ENCODE results near the gene SPATA3. TPM values are rescaled to one million over a fixed set of nuclear protein-coding genes. Genes with fewer than 3 reads are reported as not detected.

The SPATA3 gene
- total and polyA plus RNA-seq, 2 experiments from 2014 or later, result not detected

DNA sequence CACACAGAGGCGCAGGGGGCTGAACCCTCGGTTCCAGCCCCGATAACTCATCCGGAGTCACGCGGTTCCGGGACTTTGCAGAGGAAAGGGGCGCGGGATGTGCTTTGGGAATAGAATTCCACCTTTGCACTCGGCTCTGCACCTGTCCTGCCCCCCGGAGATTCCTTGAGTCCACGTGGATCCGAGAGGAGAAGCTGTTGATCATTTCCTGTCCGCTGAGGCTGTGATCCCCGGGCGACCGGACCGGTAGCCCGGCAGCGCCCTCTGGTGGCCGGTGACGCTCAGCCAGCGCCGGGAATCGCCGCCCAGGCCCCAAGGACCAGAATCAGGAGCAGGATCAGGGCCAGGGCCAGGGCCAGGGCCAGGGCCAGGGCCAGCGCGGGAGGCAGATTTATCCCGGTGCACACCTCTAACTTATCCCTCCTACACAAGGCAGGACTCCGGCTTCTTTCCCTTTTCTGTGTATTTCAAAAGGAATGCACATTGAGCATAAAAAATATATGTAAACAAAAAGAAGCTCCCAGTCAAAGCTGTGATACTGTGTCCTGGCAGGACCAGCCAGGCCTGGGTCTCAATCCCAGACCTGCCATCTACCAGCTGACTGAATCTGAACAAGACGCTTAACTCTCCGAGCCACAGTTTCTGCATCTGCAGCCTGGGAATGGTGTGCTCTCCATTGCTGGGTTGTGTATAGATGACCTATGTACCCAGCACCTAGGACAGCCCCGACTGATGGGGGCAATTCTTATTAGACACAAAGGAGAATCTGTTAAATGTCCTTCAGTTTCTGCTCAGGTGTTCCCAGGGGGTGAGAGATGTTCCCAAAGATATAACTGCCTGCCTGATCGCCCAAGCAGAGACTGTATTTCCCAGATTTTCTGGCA, 8.5 kb upstream of the SPATA3 start (continued):
- TF ChIP-seq, protein P1, sequence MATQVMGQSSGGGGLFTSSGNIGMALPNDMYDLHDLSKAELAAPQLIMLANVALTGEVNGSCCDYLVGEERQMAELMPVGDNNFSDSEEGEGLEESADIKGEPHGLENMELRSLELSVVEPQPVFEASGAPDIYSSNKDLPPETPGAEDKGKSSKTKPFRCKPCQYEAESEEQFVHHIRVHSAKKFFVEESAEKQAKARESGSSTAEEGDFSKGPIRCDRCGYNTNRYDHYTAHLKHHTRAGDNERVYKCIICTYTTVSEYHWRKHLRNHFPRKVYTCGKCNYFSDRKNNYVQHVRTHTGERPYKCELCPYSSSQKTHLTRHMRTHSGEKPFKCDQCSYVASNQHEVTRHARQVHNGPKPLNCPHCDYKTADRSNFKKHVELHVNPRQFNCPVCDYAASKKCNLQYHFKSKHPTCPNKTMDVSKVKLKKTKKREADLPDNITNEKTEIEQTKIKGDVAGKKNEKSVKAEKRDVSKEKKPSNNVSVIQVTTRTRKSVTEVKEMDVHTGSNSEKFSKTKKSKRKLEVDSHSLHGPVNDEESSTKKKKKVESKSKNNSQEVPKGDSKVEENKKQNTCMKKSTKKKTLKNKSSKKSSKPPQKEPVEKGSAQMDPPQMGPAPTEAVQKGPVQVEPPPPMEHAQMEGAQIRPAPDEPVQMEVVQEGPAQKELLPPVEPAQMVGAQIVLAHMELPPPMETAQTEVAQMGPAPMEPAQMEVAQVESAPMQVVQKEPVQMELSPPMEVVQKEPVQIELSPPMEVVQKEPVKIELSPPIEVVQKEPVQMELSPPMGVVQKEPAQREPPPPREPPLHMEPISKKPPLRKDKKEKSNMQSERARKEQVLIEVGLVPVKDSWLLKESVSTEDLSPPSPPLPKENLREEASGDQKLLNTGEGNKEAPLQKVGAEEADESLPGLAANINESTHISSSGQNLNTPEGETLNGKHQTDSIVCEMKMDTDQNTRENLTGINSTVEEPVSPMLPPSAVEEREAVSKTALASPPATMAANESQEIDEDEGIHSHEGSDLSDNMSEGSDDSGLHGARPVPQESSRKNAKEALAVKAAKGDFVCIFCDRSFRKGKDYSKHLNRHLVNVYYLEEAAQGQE (IDR thresholded peaks at IDR 0.05; ENCODE audit: unreplicated experiment), result no peak
- no peak for TF ChIP-seq EZH2phosphoT487 (IDR thresholded peaks at IDR 0.05; ENCODE audit: unreplicated experiment)
- TF ChIP-seq, protein P2, sequence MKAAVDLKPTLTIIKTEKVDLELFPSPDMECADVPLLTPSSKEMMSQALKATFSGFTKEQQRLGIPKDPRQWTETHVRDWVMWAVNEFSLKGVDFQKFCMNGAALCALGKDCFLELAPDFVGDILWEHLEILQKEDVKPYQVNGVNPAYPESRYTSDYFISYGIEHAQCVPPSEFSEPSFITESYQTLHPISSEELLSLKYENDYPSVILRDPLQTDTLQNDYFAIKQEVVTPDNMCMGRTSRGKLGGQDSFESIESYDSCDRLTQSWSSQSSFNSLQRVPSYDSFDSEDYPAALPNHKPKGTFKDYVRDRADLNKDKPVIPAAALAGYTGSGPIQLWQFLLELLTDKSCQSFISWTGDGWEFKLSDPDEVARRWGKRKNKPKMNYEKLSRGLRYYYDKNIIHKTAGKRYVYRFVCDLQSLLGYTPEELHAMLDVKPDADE (IDR thresholded peaks at IDR 0.05), result peak; percentile 22; the same call in 1 of the 2 replicates
- TF ChIP-seq POLR2AphosphoS5 (IDR thresholded peaks at IDR 0.05; ENCODE audit: low read depth), result no peak

DNA sequence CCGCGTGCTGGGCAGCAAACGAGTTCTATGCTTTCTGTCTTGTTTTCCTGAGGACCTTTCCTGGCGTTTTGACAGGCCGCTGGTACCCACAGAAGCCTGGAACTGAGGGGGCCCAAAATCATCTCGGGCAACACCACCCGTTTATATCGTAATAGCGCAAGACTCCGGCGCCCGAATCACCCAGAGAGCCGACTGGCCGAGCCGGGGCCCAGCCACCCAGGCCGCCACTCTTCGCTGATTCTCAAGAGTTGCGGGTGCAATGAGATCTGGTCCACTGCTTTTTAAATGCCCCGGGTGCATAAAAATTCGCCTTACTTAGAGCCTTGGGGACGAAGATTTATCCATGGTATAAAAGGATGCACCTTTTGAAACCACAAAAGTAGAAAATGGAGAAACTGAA, 6.2 kb upstream of the SPATA3 start:
- H3K9me2 ChIP-seq (ENCODE audit: insufficient read depth), result no peaks in the 10 kb centered on the region
- Mint-ChIP-seq H3K4me3 (no peak overlapping the region), H3K27ac (no peak overlapping the region), H3K9me3 (no peaks in the 10 kb centered on the region), H3K36me3 (ENCODE audit: low read depth) (no peaks in the 10 kb centered on the region), H3K4me1 (peaks cover 18% of the 10 kb centered on the region), H3K27me3 (ENCODE audit: insufficient read depth, low read depth, poor library complexity) (peaks cover 9% of the 10 kb centered on the region)
- H3K27me3 ChIP-seq (ENCODE audit: insufficient read depth), result no peaks in the 10 kb centered on the region
- DNase-seq (ENCODE audit: low spot score) (no peak), ATAC-seq (no peak)
- H3K4me3 ChIP-seq, result no peak overlapping the region
- 0 out of 2 replicates have a peak, but pooled peaks cover 4% of the 10 kb centered on the region for H3F3A ChIP-seq (replicated peaks; ENCODE audit: low read depth)
- H3K79me2 ChIP-seq (replicated peaks; ENCODE audit: insufficient read depth), result no peaks in the 10 kb centered on the region
- no peaks in the 10 kb centered on the region for H3K36me3 ChIP-seq (ENCODE audit: insufficient read depth)
- H3K27ac ChIP-seq (ENCODE audit: low read depth), result no peak overlapping the region
- peak overlapping the region; percentile 86 for H2AFZ ChIP-seq
- H3K4me1 ChIP-seq (ENCODE audit: insufficient read depth), result peaks cover 5% of the 10 kb centered on the region
- no peaks in the 10 kb centered on the region for H4K20me1 ChIP-seq (replicated peaks; ENCODE audit: insufficient read depth)
- no peak overlapping the region for H3K4me2 ChIP-seq
- TF ChIP-seq CREB1 (CRISPR knock-in tag; IDR thresholded peaks at IDR 0.05; ENCODE audit: low read depth), result no peak
- TF ChIP-seq STAT1 (IDR thresholded peaks at IDR 0.05; ENCODE audit: unreplicated experiment), result no peak
- no peak for TF ChIP-seq EZH2phosphoT487 (IDR thresholded peaks at IDR 0.05; ENCODE audit: unreplicated experiment)
- TF ChIP-seq, protein P3, sequence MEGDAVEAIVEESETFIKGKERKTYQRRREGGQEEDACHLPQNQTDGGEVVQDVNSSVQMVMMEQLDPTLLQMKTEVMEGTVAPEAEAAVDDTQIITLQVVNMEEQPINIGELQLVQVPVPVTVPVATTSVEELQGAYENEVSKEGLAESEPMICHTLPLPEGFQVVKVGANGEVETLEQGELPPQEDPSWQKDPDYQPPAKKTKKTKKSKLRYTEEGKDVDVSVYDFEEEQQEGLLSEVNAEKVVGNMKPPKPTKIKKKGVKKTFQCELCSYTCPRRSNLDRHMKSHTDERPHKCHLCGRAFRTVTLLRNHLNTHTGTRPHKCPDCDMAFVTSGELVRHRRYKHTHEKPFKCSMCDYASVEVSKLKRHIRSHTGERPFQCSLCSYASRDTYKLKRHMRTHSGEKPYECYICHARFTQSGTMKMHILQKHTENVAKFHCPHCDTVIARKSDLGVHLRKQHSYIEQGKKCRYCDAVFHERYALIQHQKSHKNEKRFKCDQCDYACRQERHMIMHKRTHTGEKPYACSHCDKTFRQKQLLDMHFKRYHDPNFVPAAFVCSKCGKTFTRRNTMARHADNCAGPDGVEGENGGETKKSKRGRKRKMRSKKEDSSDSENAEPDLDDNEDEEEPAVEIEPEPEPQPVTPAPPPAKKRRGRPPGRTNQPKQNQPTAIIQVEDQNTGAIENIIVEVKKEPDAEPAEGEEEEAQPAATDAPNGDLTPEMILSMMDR (conservative IDR thresholded peaks at IDR 0.05; ENCODE audit: low read depth in 2 of 2), result no peak
- no peak for TF ChIP-seq EZH2 (IDR thresholded peaks at IDR 0.05; ENCODE audit: low read depth, unreplicated experiment)
- TF ChIP-seq, protein P2 (IDR thresholded peaks at IDR 0.05), result no peak
- no peak for TF ChIP-seq JUNB (IDR thresholded peaks at IDR 0.05; ENCODE audit: unreplicated experiment)
- TF ChIP-seq POLR2AphosphoS5 (IDR thresholded peaks at IDR 0.05; ENCODE audit: low read depth), result no peak
- TF ChIP-seq ZNF114 (CRISPR knock-in tag; IDR thresholded peaks at IDR 0.05), result no peak
- TF ChIP-seq NANOG (IDR thresholded peaks at IDR 0.05; ENCODE audit: borderline replicate concordance), result no peak
